B cell (primary cell): ENCODE data around the gene MYOF. TPM values are rescaled to one million over a fixed set of nuclear protein-coding genes. Genes with fewer than 3 reads are reported as not detected.
"Not testable (repeated sequence)": the region's sequence is repeated elsewhere in the genome, so short reads cannot be mapped to it uniquely, and the experiment has no call there.

Source experiments
- ATAC-seq: fragments of 200-7000 bp; cut with Tn5 transposase; one replicate; pipeline ENCODE4 v1.10.0; 2021; ENCODE audit warnings: low read depth, mild to moderate bottlenecking, moderate number of reproducible peaks, moderate library complexity
- CTCF ChIA-PET: fragments of 350-600 bp; sonication (Branson Sonifier 250); formaldehyde crosslinking; loops from one replicate; lab custom pipeline; 2021; ENCODE audit warnings: antibody characterized with exemption, inconsistent platforms; lab: Charles Lee
- POLR2A ChIA-PET: fragments of 350-600 bp; sonication (Branson Sonifier 250); formaldehyde crosslinking; loops from one replicate; lab custom pipeline; 2021; ENCODE audit warnings: antibody characterized with exemption; lab: Charles Lee
- DNase-seq: peaks from one replicate; pipeline ENCODE4 v3.0.0; 2013
- H2AFZ ChIP-seq: 2 replicates; pipeline ENCODE4 v1.6.1; 2012; ENCODE audit warnings: mild to moderate bottlenecking, low read depth, low read length; ENCODE audit not compliant: insufficient read depth, poor library complexity, severe bottlenecking
- H3K27ac ChIP-seq, 2 donors: 1 replicate in 1 of 2; 2 replicates in 1 of 2; pipeline ENCODE4 v1.5.1; 2012 to 2013; ENCODE audit warnings: low read length in 2 of 2, mild to moderate bottlenecking in 2 of 2, moderate library complexity in 1 of 2
- H3K27me3 ChIP-seq, 4 experiments: fragments of 200-600 bp in 1 of 4; sonication (generic) in 1 of 4; replicated peaks in 1 of 4; 1 replicate in 2 of 4; 2 replicates in 2 of 4; pipeline versions ENCODE4 v1.6.1 to v1.7.0; 2013 to 2016; ENCODE audit warnings: low read length in 3 of 4, mild to moderate bottlenecking in 2 of 4, mixed read lengths in 1 of 4, moderate library complexity in 1 of 4; ENCODE audit not compliant: insufficient read depth in 4 of 4, control insufficient read depth in 3 of 4; ENCODE audit errors: control extremely low read depth in 1 of 4
- H3K36me3 ChIP-seq, 2 experiments: replicated peaks in 1 of 2; 1 replicate in 1 of 2; 2 replicates in 1 of 2; pipeline versions ENCODE4 v1.6.1 to v1.7.1; 2013; ENCODE audit warnings: low read length in 1 of 2; ENCODE audit not compliant: insufficient read depth in 2 of 2, control insufficient read depth in 1 of 2; ENCODE audit errors: control extremely low read depth in 1 of 2, extremely low read depth in 1 of 2
- H3K4me1 ChIP-seq, 2 donors: fragments of 200-600 bp in 1 of 2; sonication (generic) in 1 of 2; 1 replicate in 1 of 2; 2 replicates in 1 of 2; pipeline versions ENCODE4 v1.5.1 to v1.6.1; 2013 to 2017; ENCODE audit warnings: low read length in 2 of 2; ENCODE audit not compliant: control insufficient read depth in 2 of 2, insufficient read depth in 2 of 2
- H3K4me2 ChIP-seq: replicated peaks from 2 replicates; pipeline ENCODE3; 2012; ENCODE audit warnings: mild to moderate bottlenecking, low read depth, low read length; ENCODE audit not compliant: poor library complexity, severe bottlenecking
- H3K4me3 ChIP-seq, 5 experiments: fragments of 200-600 bp in 1 of 5; sonication (generic) in 1 of 5; 1 replicate in 3 of 5; 2 replicates in 2 of 5; pipeline versions ENCODE4 v1.5.1 to v1.7.0; 2011 to 2016; ENCODE audit warnings: low read length in 4 of 5, mild to moderate bottlenecking in 4 of 5, low read depth in 2 of 5, control low read depth in 1 of 5, moderate library complexity in 1 of 5; ENCODE audit not compliant: insufficient read depth in 1 of 5; ENCODE audit errors: control extremely low read depth in 1 of 5, extremely low read depth in 1 of 5
- H3K79me2 ChIP-seq: fragments of 200-600 bp; sonication (generic); one replicate; pipeline ENCODE4 v1.6.0; 2016; ENCODE audit warnings: low read length; ENCODE audit not compliant: control insufficient read depth, insufficient read depth
- H3K9ac ChIP-seq: fragments of 200-600 bp; sonication (generic); 2 replicates; pipeline ENCODE4 v1.6.1; 2017; ENCODE audit warnings: mild to moderate bottlenecking, low read length, moderate library complexity
- H3K9me3 ChIP-seq, 3 donors: one replicate each; pipeline versions ENCODE4 v1.6.1 to v1.7.1; 2013; ENCODE audit warnings: low read length in 2 of 3; ENCODE audit not compliant: control insufficient read depth in 2 of 3, insufficient read depth in 1 of 3; ENCODE audit errors: control extremely low read depth in 1 of 3
- H4K20me1 ChIP-seq: 2 replicates; pipeline ENCODE4 v1.6.0; 2012; ENCODE audit warnings: mild to moderate bottlenecking, low read length; ENCODE audit not compliant: insufficient read depth, control insufficient read depth, poor library complexity, severe bottlenecking
- H3K27ac Mint-ChIP-seq: one replicate; pipeline ENCODE4 v1.8.0; 2021; ENCODE audit warnings: mixed read lengths
- H3K27me3 Mint-ChIP-seq: one replicate; pipeline ENCODE4 v1.8.0; 2021; ENCODE audit warnings: mixed read lengths
- H3K4me1 Mint-ChIP-seq: one replicate; pipeline ENCODE4 v1.8.0; 2021; ENCODE audit warnings: mixed read lengths
- H3K4me3 Mint-ChIP-seq: one replicate; pipeline ENCODE4 v1.8.0; 2021; ENCODE audit warnings: mixed read lengths
- H3K9me3 Mint-ChIP-seq: one replicate; pipeline ENCODE4 v1.8.0; 2022; ENCODE audit warnings: mixed read lengths; ENCODE audit not compliant: insufficient read depth
- CTCF ChIP-seq: fragments of 200-600 bp; IDR thresholded peaks from one replicate; pipeline ENCODE4 v1.8.0; 2022; ENCODE audit warnings: antibody characterized with exemption, mild to moderate bottlenecking
- EZH2 ChIP-seq: IDR thresholded peaks from 2 replicates; pipeline ENCODE4 v1.6.1; 2012; ENCODE audit warnings: borderline replicate concordance, low read depth, mild to moderate bottlenecking, moderate library complexity, low read length; ENCODE audit not compliant: insufficient read depth, poor library complexity, severe bottlenecking
- WGBS: methylation state at CpG from one replicate; pipeline ENCODE4 v1.1.5; 2013; ENCODE audit warnings: missing lambda C conversion rate; ENCODE audit not compliant: insufficient coverage; 5-methylcytosine and 5-hydroxymethylcytosine counted together
- intact Hi-C: fragments of 100-400 bp; cut with micrococcal nuclease; formaldehyde crosslinking; loops from one replicate; pipeline ENCODE4 v1.10.0; 2022
- polyA plus RNA-seq: library from polyadenylated mRNA; depleted of rRNA; stranded (reverse); fragments of >200 nt; gene quantifications from 2 replicates; pipeline ENCODE4 v1.2.3, GENCODE V29; 2012
- total RNA-seq, 2 donors: library from RNA; stranded (reverse); fragments of 120-200 nt in 1 of 2; gene quantifications; 1 replicate in 1 of 2; 2 replicates in 1 of 2; pipeline versions ENCODE4 v1.2.3 to v1.2.4, GENCODE V29; 2013 to 2022

MYOF gene
- total and polyA plus RNA-seq, 2 donors (not counting 1 experiment from before 2014, with no cell fraction given) = 0.07 to 0.18 TPM

GRCh38 chr10:93445097-93445960, 36.8 kb downstream of the MYOF start:
- Histone ChIP-seq H3K79me2 (no peaks in the 10 kb centered on the region), H3K9ac (no peak overlapping the region), H2AFZ (no peak overlapping the region), H3K27me3 (no peaks in the 10 kb centered on the region), H3K4me1 (no peaks in the 10 kb centered on the region), H3K36me3 (no peaks in the 10 kb centered on the region), H3K4me3 (no peak overlapping the region), H4K20me1 (no peaks in the 10 kb centered on the region), H3K27ac (no peak overlapping the region), H3K9me3 (no peaks in the 10 kb centered on the region), H3K4me2 (no peak overlapping the region)
- Mint-ChIP-seq H3K27me3 (peaks cover 6% of the 10 kb centered on the region), H3K4me3 (no peak overlapping the region), H3K9me3 (no peaks in the 10 kb centered on the region), H3K4me1 (no peaks in the 10 kb centered on the region), H3K27ac (no peak overlapping the region)
- ChIA-PET CTCF (interaction anchor here (0.9 to 1.1 kb wide), 2 partner anchors 30 to 69 kb away, joined by 3 read pairs; no protein-coding TSS in a partner anchor), POLR2A (no interaction called here)
- intact Hi-C loops = no loop called here
- WGBS = 63% methylated on average over 5 of the region's 8 CpGs
- ATAC-seq (no peak), DNase-seq (no peak)
- TF ChIP-seq EZH2 (no peak), CTCF (no peak)

GRCh38 chr10:93443481-93443880, 38.7 kb downstream of the MYOF start:
- POLR2A ChIA-PET = no interaction called here
- no CpG with 5 or more reads among the region's 1 CpG for WGBS
- Mint-ChIP-seq H3K4me3 (no peak overlapping the region), H3K9me3 (no peaks in the 10 kb centered on the region), H3K4me1 (no peaks in the 10 kb centered on the region), H3K27ac (no peak overlapping the region), H3K27me3 (peaks cover 6% of the 10 kb centered on the region)
- Histone ChIP-seq H3K27ac (no peak overlapping the region), H3K9me3 (no peaks in the 10 kb centered on the region), H3K79me2 (no peaks in the 10 kb centered on the region), H3K27me3 (peaks cover 0 to 3% (median 0%) of the 10 kb centered on the region in 4 experiments), H3K36me3 (no peaks in the 10 kb centered on the region), H2AFZ (no peak overlapping the region), H3K4me1 (no peaks in the 10 kb centered on the region), H3K4me2 (no peak overlapping the region), H4K20me1 (no peaks in the 10 kb centered on the region), H3K9ac (no peak overlapping the region), H3K4me3 (no peak overlapping the region)
- intact Hi-C loops = no loop called here
- ATAC-seq = no peak
- TF ChIP-seq EZH2 (no peak), CTCF (no peak)
- no peak for DNase-seq
- CTCF ChIA-PET = no interaction called here

- CTCF ChIA-PET = not testable (repeated sequence)
Observed at GRCh38 chr10:93442721-93443120, 39.4 kb downstream of the MYOF start.

More at GRCh38 chr10:93442721-93443120, 39.4 kb downstream of the MYOF start:
- H3K27me3 ChIP-seq, H3K4me1 ChIP-seq, H3K4me3 Mint-ChIP-seq, POLR2A ChIA-PET, H3K4me2 ChIP-seq, H3K4me1 Mint-ChIP-seq, intact Hi-C loops, H4K20me1 ChIP-seq, H2AFZ ChIP-seq, H3K9me3 Mint-ChIP-seq, H3K79me2 ChIP-seq, H3K36me3 ChIP-seq, H3K27ac ChIP-seq, ATAC-seq, H3K27ac Mint-ChIP-seq, H3K9me3 ChIP-seq, H3K4me3 ChIP-seq, DNase-seq, H3K9ac ChIP-seq: not testable (repeated sequence)
- peaks cover 11% of the 10 kb centered on the region for H3K27me3 Mint-ChIP-seq
- 95% methylated on average over 7 of the region's 10 CpGs for WGBS
